Caco-2 (cell line): ENCODE data around the gene IER3. TPM values are rescaled to one million over a fixed set of nuclear protein-coding genes. Genes with fewer than 3 reads are reported as not detected.
"Not testable (repeated sequence)": the region's sequence is repeated elsewhere in the genome, so short reads cannot be mapped to it uniquely, and the experiment has no call there.

ENCODE experiments used
- BruUV-seq: library from RNA; stranded (reverse); fragments of 400-500 nt; replicated peaks from 2 replicates; lab custom pipeline; 2021; lab: Mats Ljungman, UMichigan
- CTCF ChIA-PET: fragments of 300-600 bp; sonication (Branson Sonifier 250); formaldehyde crosslinking; loops from one replicate; lab custom pipeline; 2022; ENCODE audit warnings: antibody characterized with exemption; lab: Charles Lee
- POLR2A ChIA-PET: fragments of 300-600 bp; sonication (Branson Sonifier 250); formaldehyde crosslinking; loops from one replicate; lab custom pipeline; 2022; ENCODE audit warnings: antibody characterized with exemption; lab: Charles Lee
- DNase-seq, 2 experiments: peaks; one replicate each; pipeline versions ENCODE4 v3.0.0 to v3.0.0-alpha.2; 2020 to 2022
- H3K27me3 ChIP-seq: replicated peaks from 2 replicates; pipeline ENCODE4 v1.6.0; 2011; ENCODE audit warnings: low read length; ENCODE audit not compliant: control insufficient read depth, insufficient read depth
- H3K36me3 ChIP-seq: 2 replicates; pipeline ENCODE4 v1.5.1; 2011; ENCODE audit warnings: low read length; ENCODE audit not compliant: control insufficient read depth, insufficient read depth
- H3K4me1 ChIP-seq: fragments of 250-450 bp; sonication (Bioruptor Pico); 2 replicates; pipeline ENCODE4 v1.5.1; 2020; ENCODE audit warnings: mild to moderate bottlenecking
- H3K4me3 ChIP-seq: 2 replicates; pipeline ENCODE4 v1.5.1; 2011; ENCODE audit warnings: low read depth, mild to moderate bottlenecking, control low read depth, low read length
- H3K9me3 ChIP-seq: fragments of 250-450 bp; sonication (Bioruptor Pico); 2 replicates; pipeline ENCODE4 v1.5.1; 2020; ENCODE audit warnings: mild to moderate bottlenecking, moderate library complexity
- H3K27ac Mint-ChIP-seq: one replicate; pipeline ENCODE4 v1.8.0; 2022; ENCODE audit warnings: mixed read lengths; ENCODE audit not compliant: unreplicated experiment
- H3K27me3 Mint-ChIP-seq: one replicate; pipeline ENCODE4 v1.8.0; 2022; ENCODE audit warnings: mixed read lengths; ENCODE audit not compliant: insufficient read depth, unreplicated experiment
- H3K36me3 Mint-ChIP-seq: one replicate; pipeline ENCODE4 v1.8.0; 2022; ENCODE audit warnings: mild to moderate bottlenecking, mixed read lengths; ENCODE audit not compliant: insufficient read depth, unreplicated experiment
- H3K4me1 Mint-ChIP-seq: one replicate; pipeline ENCODE4 v1.8.0; 2022; ENCODE audit warnings: low read depth, mixed read lengths; ENCODE audit not compliant: unreplicated experiment
- H3K4me3 Mint-ChIP-seq: one replicate; pipeline ENCODE4 v1.8.0; 2022; ENCODE audit warnings: mild to moderate bottlenecking, moderate library complexity, mixed read lengths; ENCODE audit not compliant: unreplicated experiment
- H3K9me3 Mint-ChIP-seq: one replicate; pipeline ENCODE4 v1.8.0; 2022; ENCODE audit warnings: mixed read lengths; ENCODE audit not compliant: unreplicated experiment
- intact Hi-C: fragments of 100-400 bp; cut with micrococcal nuclease; formaldehyde crosslinking; loops from one replicate; pipeline ENCODE4 v1.10.0; 2022; ENCODE audit not compliant: unreplicated experiment
- total RNA-seq: library from RNA; stranded (reverse); gene quantifications from 2 replicates; pipeline ENCODE4 v1.2.3, GENCODE V29; 2022
- TF ChIP-seq, protein P1 (sequence below), 2 experiments: fragments of 200-600 bp in 1 of 2; IDR thresholded peaks; 1 replicate in 1 of 2; 2 replicates in 1 of 2; pipeline versions ENCODE4 v1.5.1 to v1.8.0; 2011 to 2022; ENCODE audit warnings: antibody characterized with exemption in 1 of 2, control low read depth in 1 of 2, inconsistent platforms in 1 of 2, low read depth in 1 of 2, low read length in 1 of 2, mild to moderate bottlenecking in 1 of 2, moderate library complexity in 1 of 2; ENCODE audit not compliant: insufficient read depth in 1 of 2, severe bottlenecking in 1 of 2, unreplicated experiment in 1 of 2

Gene IER3
- total RNA-seq, 1 experiment from 2014 or later, result 13.0 TPM

DNA sequence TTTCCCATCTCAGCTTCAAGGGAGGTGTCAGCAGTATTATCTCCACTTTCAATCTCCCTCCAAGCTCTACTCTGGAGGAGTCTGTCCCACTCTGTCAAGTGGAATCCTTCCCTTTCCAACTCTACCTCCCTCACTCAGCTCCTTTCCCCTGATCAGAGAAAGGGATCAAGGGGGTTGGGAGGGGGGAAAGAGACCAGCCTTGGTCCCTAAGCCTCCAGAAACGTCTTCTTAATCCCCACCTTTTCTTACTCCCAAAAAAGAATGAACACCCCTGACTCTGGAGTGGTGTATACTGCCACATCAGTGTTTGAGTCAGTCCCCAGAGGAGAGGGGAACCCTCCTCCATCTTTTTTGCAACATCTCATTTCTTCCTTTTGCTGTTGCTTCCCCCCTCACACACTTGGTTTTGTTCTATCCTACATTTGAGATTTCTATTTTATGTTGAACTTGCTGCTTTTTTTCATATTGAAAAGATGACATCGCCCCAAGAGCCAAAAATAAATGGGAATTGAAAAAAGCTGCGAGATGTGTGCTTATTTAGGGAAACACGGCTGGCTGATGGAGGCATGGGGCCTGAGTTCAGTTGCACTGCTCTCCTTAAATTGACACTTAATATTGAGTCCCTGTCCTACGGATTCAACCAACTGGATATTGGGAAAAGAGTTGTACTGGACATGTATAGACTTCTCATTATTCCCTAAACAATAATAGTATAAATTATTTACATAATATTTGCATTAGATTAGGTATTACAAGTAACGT, 19.3 kb downstream of the IER3 start:
- Histone ChIP-seq H3K9me3 (no peaks in the 10 kb centered on the region), H3K4me3 (no peak overlapping the region), H3K27me3 (no peaks in the 10 kb centered on the region), H3K36me3 (peaks cover 8% of the 10 kb centered on the region), H3K4me1 (peaks cover 9% of the 10 kb centered on the region; the same call in 1 of the 2 replicates)
- CTCF ChIA-PET, result interaction anchor here (0.6 kb wide), 2 partner anchors 177 to 362 kb away, joined by 3 read pairs; no protein-coding TSS in a partner anchor
- intact Hi-C loops, result no loop called here
- peaks cover 91% of the 10 kb centered on the region for H3K36me3 Mint-ChIP-seq
- H3K4me3 Mint-ChIP-seq, result no peak overlapping the region
- H3K27ac Mint-ChIP-seq, result peak overlapping the region; percentile 33
- peaks cover 20% of the 10 kb centered on the region for H3K4me1 Mint-ChIP-seq
- POLR2A ChIA-PET, result no interaction called here
- H3K27me3 Mint-ChIP-seq, result no peaks in the 10 kb centered on the region
- DNase-seq, result no peak
- H3K9me3 Mint-ChIP-seq, result no peaks in the 10 kb centered on the region
- no TSS peak for BruUV-seq
- TF ChIP-seq, protein P1, sequence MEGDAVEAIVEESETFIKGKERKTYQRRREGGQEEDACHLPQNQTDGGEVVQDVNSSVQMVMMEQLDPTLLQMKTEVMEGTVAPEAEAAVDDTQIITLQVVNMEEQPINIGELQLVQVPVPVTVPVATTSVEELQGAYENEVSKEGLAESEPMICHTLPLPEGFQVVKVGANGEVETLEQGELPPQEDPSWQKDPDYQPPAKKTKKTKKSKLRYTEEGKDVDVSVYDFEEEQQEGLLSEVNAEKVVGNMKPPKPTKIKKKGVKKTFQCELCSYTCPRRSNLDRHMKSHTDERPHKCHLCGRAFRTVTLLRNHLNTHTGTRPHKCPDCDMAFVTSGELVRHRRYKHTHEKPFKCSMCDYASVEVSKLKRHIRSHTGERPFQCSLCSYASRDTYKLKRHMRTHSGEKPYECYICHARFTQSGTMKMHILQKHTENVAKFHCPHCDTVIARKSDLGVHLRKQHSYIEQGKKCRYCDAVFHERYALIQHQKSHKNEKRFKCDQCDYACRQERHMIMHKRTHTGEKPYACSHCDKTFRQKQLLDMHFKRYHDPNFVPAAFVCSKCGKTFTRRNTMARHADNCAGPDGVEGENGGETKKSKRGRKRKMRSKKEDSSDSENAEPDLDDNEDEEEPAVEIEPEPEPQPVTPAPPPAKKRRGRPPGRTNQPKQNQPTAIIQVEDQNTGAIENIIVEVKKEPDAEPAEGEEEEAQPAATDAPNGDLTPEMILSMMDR (IDR thresholded peaks at IDR 0.05; ENCODE audit: insufficient read depth in 1 of 2, low read depth in 1 of 2, low read length in 1 of 2, severe bottlenecking in 1 of 2, unreplicated experiment in 1 of 2), result no peak

DNA sequence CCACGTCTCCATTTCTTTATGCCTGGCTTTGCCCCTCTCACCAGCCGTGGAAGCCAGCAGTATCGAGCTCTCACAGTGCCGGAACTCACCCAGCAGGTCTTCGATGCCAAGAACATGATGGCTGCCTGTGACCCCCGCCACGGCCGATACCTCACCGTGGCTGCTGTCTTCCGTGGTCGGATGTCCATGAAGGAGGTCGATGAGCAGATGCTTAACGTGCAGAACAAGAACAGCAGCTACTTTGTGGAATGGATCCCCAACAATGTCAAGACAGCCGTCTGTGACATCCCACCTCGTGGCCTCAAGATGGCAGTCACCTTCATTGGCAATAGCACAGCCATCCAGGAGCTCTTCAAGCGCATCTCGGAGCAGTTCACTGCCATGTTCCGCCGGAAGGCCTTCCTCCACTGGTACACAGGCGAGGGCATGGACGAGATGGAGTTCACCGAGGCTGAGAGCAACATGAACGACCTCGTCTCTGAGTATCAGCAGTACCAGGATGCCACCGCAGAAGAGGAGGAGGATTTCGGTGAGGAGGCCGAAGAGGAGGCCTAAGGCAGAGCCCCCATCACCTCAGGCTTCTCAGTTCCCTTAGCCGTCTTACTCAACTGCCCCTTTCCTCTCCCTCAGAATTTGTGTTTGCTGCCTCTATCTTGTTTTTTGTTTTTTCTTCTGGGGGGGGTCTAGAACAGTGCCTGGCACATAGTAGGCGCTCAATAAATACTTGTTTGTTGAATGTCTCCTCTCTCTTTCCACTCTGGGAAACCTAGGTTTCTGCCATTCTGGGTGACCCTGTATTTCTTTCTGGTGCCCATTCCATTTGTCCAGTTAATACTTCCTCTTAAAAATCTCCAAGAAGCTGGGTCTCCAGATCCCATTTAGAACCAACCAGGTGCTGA, 20.3 kb downstream of the IER3 start:
- POLR2A ChIA-PET, H3K9me3 ChIP-seq, H3K4me1 ChIP-seq, H3K27me3 ChIP-seq, H3K36me3 ChIP-seq, DNase-seq, H3K9me3 Mint-ChIP-seq, H3K27me3 Mint-ChIP-seq, H3K4me3 ChIP-seq: not testable (repeated sequence)
- CTCF ChIA-PET, result interaction anchor here (0.6 kb wide), 1 partner anchor 178 kb away, joined by 3 read pairs; no protein-coding TSS in a partner anchor
- peaks cover 20% of the 10 kb centered on the region for H3K4me1 Mint-ChIP-seq
- peak overlapping the region; percentile 17 for H3K4me3 Mint-ChIP-seq
- intact Hi-C loops, result loop anchor here (2.0 kb wide), 1 partner anchor 77 kb away; the partner anchor contains the start of gene C6orf136
- H3K27ac Mint-ChIP-seq, result peak overlapping the region; percentile 85
- BruUV-seq, result TSS peak; percentile 33
- H3K36me3 Mint-ChIP-seq, result peaks cover 89% of the 10 kb centered on the region

DNA sequence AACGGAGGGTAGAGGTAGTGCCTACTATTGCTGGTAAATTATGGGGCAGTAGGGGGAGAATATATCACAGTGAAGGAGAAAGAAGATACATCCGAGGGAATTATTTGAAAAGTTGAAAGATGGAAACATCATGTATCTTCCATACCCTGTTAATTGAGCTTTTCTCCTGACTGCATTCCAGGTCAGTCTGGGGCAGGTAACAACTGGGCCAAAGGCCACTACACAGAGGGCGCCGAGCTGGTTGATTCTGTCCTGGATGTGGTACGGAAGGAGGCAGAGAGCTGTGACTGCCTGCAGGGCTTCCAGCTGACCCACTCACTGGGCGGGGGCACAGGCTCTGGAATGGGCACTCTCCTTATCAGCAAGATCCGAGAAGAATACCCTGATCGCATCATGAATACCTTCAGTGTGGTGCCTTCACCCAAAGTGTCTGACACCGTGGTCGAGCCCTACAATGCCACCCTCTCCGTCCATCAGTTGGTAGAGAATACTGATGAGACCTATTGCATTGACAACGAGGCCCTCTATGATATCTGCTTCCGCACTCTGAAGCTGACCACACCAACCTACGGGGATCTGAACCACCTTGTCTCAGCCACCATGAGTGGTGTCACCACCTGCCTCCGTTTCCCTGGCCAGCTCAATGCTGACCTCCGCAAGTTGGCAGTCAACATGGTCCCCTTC, 21.0 kb downstream of the IER3 start:
- H3K4me1 Mint-ChIP-seq, result peaks cover 20% of the 10 kb centered on the region
- H3K4me3 Mint-ChIP-seq, result peak overlapping the region; percentile 81
- H3K4me1 ChIP-seq, result peaks cover 13% of the 10 kb centered on the region; the same call in 1 of the 2 replicates
- DNase-seq, H3K36me3 ChIP-seq, H3K27me3 ChIP-seq, H3K4me3 ChIP-seq, H3K9me3 ChIP-seq, BruUV-seq, H3K27me3 Mint-ChIP-seq, H3K9me3 Mint-ChIP-seq: not testable (repeated sequence)
- peak overlapping the region; percentile 85 for H3K27ac Mint-ChIP-seq
- ChIA-PET POLR2A (interaction anchor here (0.5 kb wide), 1 partner anchor 31 kb away, joined by 6 read pairs; no protein-coding TSS in a partner anchor), CTCF (interaction anchor here (1.0 to 2.9 kb wide), 3 partner anchors 44 to 162 kb away, joined by 3 to 28 read pairs (median 3); no protein-coding TSS in a partner anchor)
- intact Hi-C loops, result loop anchor here (2.0 kb wide), 1 partner anchor 76 kb away; the partner anchor contains the start of gene C6orf136
- peaks cover 83% of the 10 kb centered on the region for H3K36me3 Mint-ChIP-seq
